Kidney (tissue), 14 donors: Measurements from ENCODE around the gene M6PR. TPM values are rescaled to one million over a fixed set of nuclear protein-coding genes. Genes with fewer than 3 reads are reported as not detected.
"Not testable (repeated sequence)": the region's sequence is repeated elsewhere in the genome, so short reads cannot be mapped to it uniquely, and the experiment has no call there.

ENCODE experiments used
- DNase-seq, 5 donors: peaks; one replicate each; pipeline ENCODE4 v3.0.0-alpha.2; 2013 to 2020
- FAIRE-seq: peaks from 2 replicates; lab custom pipeline; 2012; peaks lifted over from hg19 to GRCh38; lab: Jason Lieb, UNC
- H3K27ac ChIP-seq, 2 donors: one replicate each; pipeline ENCODE4 v1.7.0; 2013; ENCODE audit warnings: low read depth in 2 of 2, low read length in 2 of 2, inconsistent platforms in 1 of 2
- H3K27me3 ChIP-seq: one replicate; pipeline ENCODE4 v1.7.1; 2013; ENCODE audit warnings: low read length, inconsistent platforms; ENCODE audit not compliant: control insufficient read depth, insufficient read depth
- H3K36me3 ChIP-seq, 3 donors: one replicate each; pipeline versions ENCODE4 v1.7.0 to v1.7.1; 2013; ENCODE audit warnings: low read length in 3 of 3, control low read depth in 1 of 3, inconsistent platforms in 1 of 3; ENCODE audit not compliant: insufficient read depth in 3 of 3, control insufficient read depth in 2 of 3
- H3K4me1 ChIP-seq, 3 donors: one replicate each; pipeline versions ENCODE4 v1.7.0 to v1.7.1; 2013; ENCODE audit warnings: low read length in 3 of 3, inconsistent platforms in 1 of 3, low read depth in 1 of 3; ENCODE audit not compliant: control insufficient read depth in 2 of 3, insufficient read depth in 2 of 3
- H3K4me3 ChIP-seq, 3 donors: one replicate each; pipeline versions ENCODE4 v1.7.0 to v1.8.1; 2013; ENCODE audit warnings: low read length in 3 of 3, control low read depth in 1 of 3, inconsistent platforms in 1 of 3
- H3K9ac ChIP-seq, 3 donors: one replicate each; pipeline versions ENCODE4 v1.7.0 to v1.7.1; 2013; ENCODE audit warnings: low read length in 3 of 3, control low read depth in 1 of 3, inconsistent platforms in 1 of 3
- H3K9me3 ChIP-seq, 3 donors: one replicate each; pipeline versions ENCODE4 v1.7.0 to v1.7.1; 2013; ENCODE audit warnings: low read length in 3 of 3, control low read depth in 1 of 3, inconsistent platforms in 1 of 3; ENCODE audit not compliant: control insufficient read depth in 2 of 3, insufficient read depth in 1 of 3
- intact Hi-C: fragments of 100-400 bp; cut with DNase I; formaldehyde crosslinking; loops from one replicate; pipeline ENCODE4 v1.11.1; 2022
- polyA plus RNA-seq: library from polyadenylated mRNA; stranded (reverse); fragments of 350-450 nt; fragmentation: Illumina TruSeq; extraction: RNeasy Lipid Tissue Mini Kit (QIAGEN cat#74804); gene quantifications from one replicate; pipeline ENCODE4 v1.2.3, GENCODE V29; 2014; ENCODE audit warnings: low read depth, low replicate concordance; ENCODE audit not compliant: insufficient read depth
- total RNA-seq: library from RNA; stranded (reverse); fragmentation: NEBNext Ultra II Directional; extraction: Animal tissue kit (Norgen Biotek cat#: 25700); gene quantifications from one replicate; pipeline ENCODE4 v1.2.1, GENCODE V29; 2021
- TF ChIP-seq, protein P1 (sequence below): IDR thresholded peaks from 3 replicates; pipeline ENCODE4 v1.5.1; 2012; ENCODE audit warnings: mild to moderate bottlenecking, moderate library complexity, borderline replicate concordance; ENCODE audit not compliant: insufficient read depth; ENCODE audit errors: extremely low read depth
- donor health status: control.
- donor health status: control.
- donor health status: control.
- donor health status: control.
- donor health status: control.
- donor health status: DM: yes; HTN: yes; CAD: no.
- donor health status: Normal renal cell carcinoma (clear cell type).

Gene M6PR
- total and polyA plus RNA-seq, 2 donors from 2014 or later, result 84.7 to 165 TPM

DNA sequence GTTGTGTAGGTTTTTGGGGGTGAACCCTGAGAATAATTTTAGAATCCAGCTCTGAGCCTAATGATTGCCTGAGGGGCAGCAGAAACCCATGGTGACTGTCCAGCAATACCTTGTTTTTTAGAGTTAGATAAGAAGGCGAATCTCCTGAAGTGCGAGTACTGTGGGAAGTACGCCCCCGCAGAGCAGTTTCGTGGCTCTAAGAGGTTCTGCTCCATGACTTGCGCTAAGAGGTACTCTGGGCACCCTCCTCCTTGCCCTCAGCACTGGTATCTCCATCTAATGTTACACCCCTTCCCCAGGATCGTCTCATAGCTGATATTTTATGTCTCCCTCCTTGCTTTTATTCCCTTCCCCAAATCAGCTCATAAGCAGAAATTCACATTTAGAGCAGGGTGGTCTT lies 12.7 kb downstream of the M6PR start:
- Histone ChIP-seq H3K9me3 (no peaks in the 10 kb centered on the region), H3K4me1 (no peaks in the 10 kb centered on the region), H3K4me3 (no peak overlapping the region), H3K27me3 (no peaks in the 10 kb centered on the region), H3K27ac (no peak overlapping the region), H3K36me3 (peaks cover 3 to 32% (median 11%) of the 10 kb centered on the region in 3 donors), H3K9ac (no peak overlapping the region)
- FAIRE-seq (no peak), DNase-seq (no peak)
- TF ChIP-seq, protein P1, sequence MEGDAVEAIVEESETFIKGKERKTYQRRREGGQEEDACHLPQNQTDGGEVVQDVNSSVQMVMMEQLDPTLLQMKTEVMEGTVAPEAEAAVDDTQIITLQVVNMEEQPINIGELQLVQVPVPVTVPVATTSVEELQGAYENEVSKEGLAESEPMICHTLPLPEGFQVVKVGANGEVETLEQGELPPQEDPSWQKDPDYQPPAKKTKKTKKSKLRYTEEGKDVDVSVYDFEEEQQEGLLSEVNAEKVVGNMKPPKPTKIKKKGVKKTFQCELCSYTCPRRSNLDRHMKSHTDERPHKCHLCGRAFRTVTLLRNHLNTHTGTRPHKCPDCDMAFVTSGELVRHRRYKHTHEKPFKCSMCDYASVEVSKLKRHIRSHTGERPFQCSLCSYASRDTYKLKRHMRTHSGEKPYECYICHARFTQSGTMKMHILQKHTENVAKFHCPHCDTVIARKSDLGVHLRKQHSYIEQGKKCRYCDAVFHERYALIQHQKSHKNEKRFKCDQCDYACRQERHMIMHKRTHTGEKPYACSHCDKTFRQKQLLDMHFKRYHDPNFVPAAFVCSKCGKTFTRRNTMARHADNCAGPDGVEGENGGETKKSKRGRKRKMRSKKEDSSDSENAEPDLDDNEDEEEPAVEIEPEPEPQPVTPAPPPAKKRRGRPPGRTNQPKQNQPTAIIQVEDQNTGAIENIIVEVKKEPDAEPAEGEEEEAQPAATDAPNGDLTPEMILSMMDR, result no peak
- intact Hi-C loops, result no loop called here

DNA sequence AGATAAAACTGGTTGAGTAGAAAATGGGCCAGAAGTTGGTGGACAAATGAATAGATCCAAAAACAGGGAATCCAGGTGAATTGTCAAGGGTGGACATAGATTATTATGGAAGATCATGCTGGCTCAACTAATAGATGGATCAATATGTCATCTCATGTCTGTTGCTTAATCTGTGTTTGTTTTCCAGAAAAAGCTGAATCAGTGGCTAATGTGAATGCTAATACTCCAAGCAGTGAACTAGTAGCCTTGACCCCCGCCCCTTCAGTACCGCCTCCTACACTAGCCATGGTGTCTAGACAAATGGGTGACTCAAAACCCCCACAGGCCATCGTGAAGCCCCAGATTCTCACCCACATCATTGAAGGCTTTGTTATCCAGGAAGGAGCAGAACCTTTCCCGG lies 15.4 kb downstream of the M6PR start:
- DNase-seq, H3K9me3 ChIP-seq, H3K9ac ChIP-seq, H3K27me3 ChIP-seq, FAIRE-seq, H3K27ac ChIP-seq, H3K4me1 ChIP-seq, H3K4me3 ChIP-seq, intact Hi-C loops: not testable (repeated sequence)
- H3K36me3 ChIP-seq, result peaks cover 4 to 30% (median 12%) of the 10 kb centered on the region in 3 donors

DNA sequence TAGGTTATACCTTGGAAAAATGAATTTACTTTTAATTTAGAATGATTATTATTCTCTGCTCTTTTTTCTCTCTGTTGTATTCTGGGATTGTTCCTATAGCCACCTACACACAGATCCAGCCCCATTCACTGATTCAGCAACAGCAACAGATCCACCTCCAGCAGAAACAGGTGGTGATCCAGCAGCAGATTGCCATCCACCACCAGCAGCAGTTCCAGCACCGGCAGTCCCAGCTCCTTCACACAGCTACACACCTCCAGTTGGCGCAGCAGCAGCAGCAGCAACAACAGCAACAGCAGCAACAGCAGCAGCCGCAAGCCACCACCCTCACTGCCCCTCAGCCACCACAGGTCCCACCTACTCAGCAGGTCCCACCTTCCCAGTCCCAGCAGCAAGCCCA lies 17.0 kb downstream of the M6PR start:
- H3K4me3 ChIP-seq, H3K9ac ChIP-seq, H3K9me3 ChIP-seq, intact Hi-C loops, H3K27ac ChIP-seq, FAIRE-seq, DNase-seq, H3K4me1 ChIP-seq, H3K27me3 ChIP-seq: not testable (repeated sequence)
- H3K36me3 ChIP-seq, result peaks cover 4 to 19% (median 11%) of the 10 kb centered on the region in 3 donors

DNA sequence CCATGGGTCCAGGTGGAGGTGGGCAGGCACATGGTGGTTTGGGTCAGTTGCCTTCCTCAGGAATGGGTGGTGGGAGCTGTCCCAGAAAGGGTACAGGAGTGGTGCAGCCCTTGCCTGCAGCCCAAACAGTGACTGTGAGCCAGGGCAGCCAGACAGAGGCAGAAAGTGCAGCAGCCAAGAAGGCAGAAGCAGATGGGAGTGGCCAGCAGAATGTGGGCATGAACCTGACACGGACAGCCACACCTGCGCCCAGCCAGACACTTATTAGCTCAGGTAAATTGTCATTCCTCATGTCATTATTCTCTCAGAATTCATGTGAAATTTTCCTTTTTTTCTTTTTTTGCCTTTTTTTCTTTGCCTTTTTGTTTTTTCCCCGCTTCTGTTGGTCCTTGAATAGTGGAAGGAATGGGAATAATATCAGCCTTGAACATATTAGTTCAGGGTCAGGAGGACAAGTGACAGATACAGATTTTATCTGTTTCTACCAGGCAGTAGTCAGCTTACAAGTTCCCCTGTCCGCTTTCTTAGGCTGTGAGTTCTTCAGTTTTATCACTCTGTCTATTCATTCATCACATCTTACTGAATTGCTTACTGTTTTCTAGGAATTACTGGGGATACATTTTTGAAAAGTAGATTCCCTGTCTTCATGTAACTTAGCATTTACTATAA lies 18.7 kb downstream of the M6PR start:
- H3K9me3 ChIP-seq, H3K27me3 ChIP-seq, H3K4me3 ChIP-seq, H3K9ac ChIP-seq, FAIRE-seq, H3K4me1 ChIP-seq, H3K27ac ChIP-seq, intact Hi-C loops, DNase-seq: not testable (repeated sequence)
- H3K36me3 ChIP-seq, result peaks cover 4 to 13% (median 8%) of the 10 kb centered on the region in 3 donors

DNA sequence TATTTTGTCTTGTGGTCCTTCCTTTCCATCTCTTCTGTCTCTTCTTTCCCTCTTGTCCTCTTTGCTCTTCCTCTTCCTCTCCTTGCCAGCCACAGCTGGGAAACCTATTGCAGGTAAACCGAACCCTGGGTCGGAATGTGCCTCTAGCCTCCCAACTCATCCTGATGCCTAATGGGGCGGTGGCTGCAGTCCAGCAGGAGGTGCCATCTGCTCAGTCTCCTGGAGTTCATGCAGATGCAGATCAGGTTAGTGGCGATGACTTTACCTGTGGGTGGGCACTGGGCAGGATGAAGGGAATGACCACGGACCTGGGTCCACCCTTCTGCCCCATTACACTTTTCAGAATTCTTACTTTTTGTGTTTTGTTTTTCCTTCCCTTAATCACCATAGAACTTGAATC lies 26.9 kb downstream of the M6PR start:
- H3K27me3 ChIP-seq, result no peaks in the 10 kb centered on the region
- H3K9ac ChIP-seq, result no peak overlapping the region
- TF ChIP-seq, protein P1, result no peak
- H3K9me3 ChIP-seq, result no peaks in the 10 kb centered on the region
- H3K4me3 ChIP-seq, result no peak overlapping the region
- peaks cover 4 to 5% (median 5%) of the 10 kb centered on the region in 3 donors for H3K36me3 ChIP-seq
- H3K4me1 ChIP-seq, result no peaks in the 10 kb centered on the region
- no peak overlapping the region for H3K27ac ChIP-seq
- intact Hi-C loops, result no loop called here
- FAIRE-seq, result no peak
- DNase-seq, result no peak

DNA sequence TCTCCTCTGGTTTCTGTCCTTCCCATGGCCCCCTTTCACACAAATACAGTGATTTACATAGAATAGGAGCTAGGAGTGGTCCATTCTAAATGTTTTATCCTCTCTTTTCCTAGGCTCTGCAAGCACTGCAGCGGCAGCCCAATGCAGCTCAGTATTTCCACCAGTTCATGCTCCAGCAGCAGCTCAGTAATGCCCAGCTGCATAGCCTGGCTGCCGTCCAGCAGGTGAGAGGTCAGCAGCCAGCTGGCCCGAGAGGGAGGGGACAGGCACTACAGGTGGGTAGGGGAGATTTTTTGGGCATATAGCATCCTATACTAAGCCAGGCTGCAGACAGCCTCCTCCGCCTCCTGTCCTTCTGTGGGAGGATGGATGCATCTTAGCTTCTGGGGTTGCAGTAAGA lies 29.8 kb downstream of the M6PR start:
- DNase-seq, H3K27ac ChIP-seq, H3K9ac ChIP-seq, intact Hi-C loops, H3K4me3 ChIP-seq, H3K4me1 ChIP-seq, H3K36me3 ChIP-seq, FAIRE-seq, H3K9me3 ChIP-seq, H3K27me3 ChIP-seq: not testable (repeated sequence)
